HG03139 (cell line): Measurements from ENCODE around the gene CSTPP1.
"Not testable (repeated sequence)": the region's sequence is repeated elsewhere in the genome, so short reads cannot be mapped to it uniquely, and the experiment has no call there.

Source experiments
- ATAC-seq: cut with Tn5 transposase; IDR thresholded peaks from one replicate; pipeline ENCODE4 v1.9.1; 2021; ENCODE audit not compliant: unreplicated experiment

CSTPP1 gene

GRCh38 chr11:47189100-47189834 is 252.7 kb downstream of the CSTPP1 start:
- no peak for ATAC-seq

- not testable (repeated sequence) for ATAC-seq
These were observed 254.6 kb downstream of the CSTPP1 start for GRCh38 chr11:47191137-47191536.

GRCh38 chr11:47192111-47192510 is 255.6 kb downstream of the CSTPP1 start:
- ATAC-seq, result no peak

- not testable (repeated sequence) for ATAC-seq
These were observed 261.6 kb downstream of the CSTPP1 start for GRCh38 chr11:47198161-47198560.

- ATAC-seq, result no peak
These were observed 264.5 kb downstream of the CSTPP1 start for GRCh38 chr11:47201015-47201414.

- ATAC-seq, result no peak
These were observed 266.0 kb downstream of the CSTPP1 start for GRCh38 chr11:47202576-47202975.

- ATAC-seq, result no peak
These were observed 268.1 kb downstream of the CSTPP1 start for GRCh38 chr11:47204637-47204989.

GRCh38 chr11:47206577-47206976 is 270.0 kb downstream of the CSTPP1 start:
- not testable (repeated sequence) for ATAC-seq

GRCh38 chr11:47207459-47207858 is 270.9 kb downstream of the CSTPP1 start:
- no peak for ATAC-seq

- ATAC-seq, result not testable (repeated sequence)
These were observed 271.5 kb downstream of the CSTPP1 start for GRCh38 chr11:47208008-47208552.

GRCh38 chr11:47208628-47209027 is 272.1 kb downstream of the CSTPP1 start:
- no peak for ATAC-seq
